Activated effector memory CD4-positive, alpha-beta T cell treated with Interleukin-2 at 50 U/mL for 16 hours (primary cell): Measurements from ENCODE around the gene PMFBP1.

Experiments
- DNase-seq: peaks from one replicate; pipeline ENCODE4 v3.0.0-alpha.2; 2020

Gene PMFBP1

GRCh38 chr16:72179204-72179970 lies 7.4 kb upstream of the PMFBP1 start:
- no peak for DNase-seq

GRCh38 chr16:72174726-72175125 lies 2.8 kb upstream of the PMFBP1 start:
- no peak for DNase-seq

- DNase-seq, result no peak
Observed at GRCh38 chr16:72173997-72174396, 2.0 kb upstream of the PMFBP1 start.

- no peak for DNase-seq
Observed at GRCh38 chr16:72171236-72171635, 719 bp downstream of the PMFBP1 start.

GRCh38 chr16:72169708-72170107 lies 2.2 kb downstream of the PMFBP1 start:
- no peak for DNase-seq

GRCh38 chr16:72168365-72168764 lies 3.6 kb downstream of the PMFBP1 start:
- no peak for DNase-seq

- DNase-seq, result no peak
Observed at GRCh38 chr16:72166954-72167561, 4.9 kb downstream of the PMFBP1 start.

GRCh38 chr16:72166151-72166550 lies 5.8 kb downstream of the PMFBP1 start:
- no peak for DNase-seq

- no peak for DNase-seq
Observed at GRCh38 chr16:72164691-72165090, 7.3 kb downstream of the PMFBP1 start.

GRCh38 chr16:72162105-72162692 lies 9.8 kb downstream of the PMFBP1 start:
- DNase-seq, result no peak

- no peak for DNase-seq
Observed at GRCh38 chr16:72159801-72160200, 12.2 kb downstream of the PMFBP1 start.

GRCh38 chr16:72159386-72159785 lies 12.6 kb downstream of the PMFBP1 start:
- no peak for DNase-seq

- DNase-seq, result no peak
Observed at GRCh38 chr16:72149676-72150464, 22.1 kb downstream of the PMFBP1 start.

GRCh38 chr16:72142476-72142875 lies 29.5 kb downstream of the PMFBP1 start:
- DNase-seq, result no peak

- DNase-seq, result no peak
Observed at GRCh38 chr16:72139908-72140307, 32.0 kb downstream of the PMFBP1 start.

- no peak for DNase-seq
Observed at GRCh38 chr16:72138064-72138572, 33.8 kb downstream of the PMFBP1 start.

GRCh38 chr16:72137380-72138063 lies 34.4 kb downstream of the PMFBP1 start:
- DNase-seq, result no peak

- no peak for DNase-seq
Observed at GRCh38 chr16:72134507-72134906, 37.4 kb downstream of the PMFBP1 start.

GRCh38 chr16:72132726-72133125 lies 39.2 kb downstream of the PMFBP1 start:
- DNase-seq, result no peak

- no peak for DNase-seq
Observed at GRCh38 chr16:72131036-72131435, 40.9 kb downstream of the PMFBP1 start.

- no peak for DNase-seq
Observed at GRCh38 chr16:72129976-72130656, 41.8 kb downstream of the PMFBP1 start.

- no peak for DNase-seq
Observed at GRCh38 chr16:72128701-72129100, 43.3 kb downstream of the PMFBP1 start.
